ENCODE results near the gene GATAD2B.

GATAD2B gene

GRCh38 chr1:153776845-153777370 lies 145.9 kb downstream of the GATAD2B start:
- TF ChIP-seq POLR2AphosphoS5 (IDR thresholded peaks at IDR 0.05; ENCODE audit: low read depth, low read length) (no peak), TAF1 (IDR thresholded peaks at IDR 0.05; ENCODE audit: borderline replicate concordance, insufficient read depth, low read length) (no peak), SIN3A (IDR thresholded peaks at IDR 0.05; ENCODE audit: borderline replicate concordance, insufficient read depth, low read length) (no peak), REST (IDR thresholded peaks at IDR 0.05; ENCODE audit: insufficient read depth in 1 of 2, low read depth in 2 of 2, low read length in 2 of 2) (no peak), FOXP2 (optimal IDR thresholded peaks at IDR 0.05; ENCODE audit: borderline replicate concordance, extremely low read depth, extremely low read length, insufficient read depth) (no peak)

- TF ChIP-seq POLR2AphosphoS5 (IDR thresholded peaks at IDR 0.05; ENCODE audit: low read depth, low read length) (no peak), TAF1 (IDR thresholded peaks at IDR 0.05; ENCODE audit: borderline replicate concordance, insufficient read depth, low read length) (no peak), SIN3A (IDR thresholded peaks at IDR 0.05; ENCODE audit: borderline replicate concordance, insufficient read depth, low read length) (no peak), FOXP2 (optimal IDR thresholded peaks at IDR 0.05; ENCODE audit: borderline replicate concordance, extremely low read depth, extremely low read length, insufficient read depth) (no peak), REST (IDR thresholded peaks at IDR 0.05; ENCODE audit: insufficient read depth in 1 of 2, low read depth in 2 of 2, low read length in 2 of 2) (no peak)
Observed at GRCh38 chr1:153776352-153776751, 146.4 kb downstream of the GATAD2B start.

GRCh38 chr1:153775458-153776327 lies 147.1 kb downstream of the GATAD2B start:
- TF ChIP-seq FOXP2 (optimal IDR thresholded peaks at IDR 0.05; ENCODE audit: borderline replicate concordance, extremely low read depth, extremely low read length, insufficient read depth): peak; percentile 44
- TF ChIP-seq SIN3A (IDR thresholded peaks at IDR 0.05; ENCODE audit: borderline replicate concordance, insufficient read depth, low read length): no peak
- TF ChIP-seq TAF1 (IDR thresholded peaks at IDR 0.05; ENCODE audit: borderline replicate concordance, insufficient read depth, low read length): no peak

- no peak for TF ChIP-seq FOXP2 (optimal IDR thresholded peaks at IDR 0.05; ENCODE audit: borderline replicate concordance, extremely low read depth, extremely low read length, insufficient read depth)
Observed at GRCh38 chr1:153774780-153775457, 147.9 kb downstream of the GATAD2B start, which contains the start of gene SLC27A3. Gene SLC27A3, plus strand, starts transcription at chr1:153775407. Its CDS starts 91 bp downstream, at chr1:153775498.

- no peak for TF ChIP-seq TAF1 (IDR thresholded peaks at IDR 0.05; ENCODE audit: borderline replicate concordance, insufficient read depth, low read length)
- TF ChIP-seq FOXP2 (optimal IDR thresholded peaks at IDR 0.05; ENCODE audit: borderline replicate concordance, extremely low read depth, extremely low read length, insufficient read depth): no peak
- TF ChIP-seq REST (IDR thresholded peaks at IDR 0.05; ENCODE audit: insufficient read depth in 1 of 2, low read depth in 2 of 2, low read length in 2 of 2): no peak
- TF ChIP-seq SIN3A (IDR thresholded peaks at IDR 0.05; ENCODE audit: borderline replicate concordance, insufficient read depth, low read length): no peak
- no peak; the same call in 1 of the 2 replicates for TF ChIP-seq POLR2AphosphoS5 (IDR thresholded peaks at IDR 0.05; ENCODE audit: low read depth, low read length)
Observed at GRCh38 chr1:153774026-153774595, 148.7 kb downstream of the GATAD2B start.

All from PFSK-1 (cell line).